ENCODE measurements around the gene FOXS1. TPM values are rescaled to one million over a fixed set of nuclear protein-coding genes. Genes with fewer than 3 reads are reported as not detected.

Gene FOXS1
- total and polyA plus RNA-seq, 9 donors: 4.5 to 11.7 (median 7.0) TPM

DNA sequence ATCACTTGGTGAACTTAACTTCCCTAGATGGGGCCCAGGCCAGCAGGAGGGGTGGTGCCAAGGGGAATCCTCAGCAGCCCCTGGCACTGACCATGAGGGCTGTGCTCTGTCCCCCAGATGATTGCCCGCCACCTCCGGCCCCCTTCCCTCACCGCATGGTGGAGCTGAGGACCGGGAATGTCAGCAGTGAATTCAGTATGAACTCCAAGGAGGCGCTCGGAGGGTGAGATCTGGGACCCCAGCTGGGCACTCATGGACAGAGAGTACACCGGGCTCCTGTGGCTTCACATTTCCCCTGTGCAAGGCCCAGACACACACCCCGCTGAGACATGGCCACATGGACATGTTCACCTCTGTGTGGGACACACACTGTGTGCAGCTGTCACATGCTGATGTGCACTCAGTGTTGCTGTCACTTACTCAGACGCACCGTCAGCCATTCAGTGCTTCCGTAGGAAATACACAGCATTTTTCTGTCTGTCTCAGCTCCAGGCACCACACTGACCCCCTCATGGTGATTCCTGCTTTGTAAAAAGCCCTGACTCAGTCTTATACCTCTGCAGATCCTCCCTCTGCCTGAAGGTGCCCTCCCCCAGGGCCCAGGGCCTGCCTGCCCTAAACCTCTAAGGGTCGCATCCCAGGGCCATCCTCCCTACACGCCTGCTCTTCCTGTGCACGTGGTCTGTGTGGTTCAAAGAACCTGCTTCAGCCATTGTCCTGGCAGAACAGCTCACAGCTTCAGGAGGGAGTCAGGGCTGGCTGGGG lies 21.9 kb downstream of the FOXS1 start:
- peak; percentile 13 for DNase-seq
- Histone ChIP-seq H3K4me1 (ENCODE audit: control insufficient read depth, insufficient read depth, low read length) (peaks cover 37% of the 10 kb centered on the region), H3K4me3 (ENCODE audit: low read length) (no peak overlapping the region), H3K9me3 (replicated peaks; ENCODE audit: control insufficient read depth, low read depth, low read length) (no peaks in the 10 kb centered on the region), H3K27me3 (ENCODE audit: control insufficient read depth, insufficient read depth, low read length) (no peaks in the 10 kb centered on the region), H3K36me3 (ENCODE audit: control insufficient read depth, insufficient read depth, low read length) (peaks cover 23% of the 10 kb centered on the region), H3K27ac (ENCODE audit: low read length) (no peak overlapping the region)
- WGBS (ENCODE audit: insufficient coverage): 53% methylated on average over 13 of the region's 14 CpGs

DNA sequence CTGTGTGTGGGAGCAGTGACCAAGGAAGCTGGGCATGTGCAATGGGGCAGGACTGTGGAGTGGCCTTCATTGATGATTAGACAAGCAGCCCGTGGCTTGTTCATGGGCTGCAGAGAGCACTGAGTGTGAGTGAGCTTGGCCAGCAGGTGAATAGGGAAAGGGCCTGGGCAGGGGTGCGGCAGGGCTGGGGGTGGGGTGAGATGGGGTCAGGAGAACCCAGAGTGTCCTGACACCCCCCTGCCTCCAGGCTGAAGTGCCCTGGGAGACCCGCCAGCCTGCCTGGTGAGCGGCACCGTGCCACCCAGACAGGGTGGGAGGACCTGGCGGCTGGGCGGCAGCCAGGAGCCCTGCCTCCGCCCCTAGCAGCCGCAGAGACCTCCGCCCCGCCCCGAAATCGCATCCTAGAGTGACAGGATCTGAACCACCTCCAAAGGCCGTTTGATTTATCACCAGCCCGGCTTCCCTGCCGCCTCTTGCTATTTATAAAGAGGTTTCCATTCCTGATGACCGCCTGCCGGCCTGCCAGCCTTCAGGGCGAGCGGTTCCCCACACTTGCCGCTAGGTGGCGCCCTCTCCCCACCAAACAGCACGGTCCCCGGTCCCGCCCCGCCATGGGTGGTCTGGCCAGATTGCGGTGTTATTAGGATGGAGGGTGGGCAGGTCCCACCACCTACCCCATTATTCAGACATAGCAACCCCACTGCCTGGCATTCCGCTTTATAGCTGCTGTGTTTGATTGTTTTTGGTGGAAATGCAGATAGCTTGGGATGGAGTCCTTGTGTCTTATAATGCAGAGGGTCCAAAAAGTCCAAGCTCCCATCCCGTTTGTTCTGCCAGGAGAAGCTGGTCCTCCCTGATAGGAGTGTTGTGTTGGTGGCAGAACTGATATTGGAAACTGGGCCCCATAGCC lies 22.7 kb downstream of the FOXS1 start:
- H3K27me3 ChIP-seq (ENCODE audit: control insufficient read depth, insufficient read depth, low read length): no peaks in the 10 kb centered on the region
- DNase-seq: peak; percentile 82
- no peaks in the 10 kb centered on the region for H3K9me3 ChIP-seq (replicated peaks; ENCODE audit: control insufficient read depth, low read depth, low read length)
- 11% methylated on average over 17 of the region's 29 CpGs for WGBS (ENCODE audit: insufficient coverage)
- peaks cover 43% of the 10 kb centered on the region for H3K4me1 ChIP-seq (ENCODE audit: control insufficient read depth, insufficient read depth, low read length)
- no peak overlapping the region for H3K27ac ChIP-seq (ENCODE audit: low read length)
- peaks cover 19% of the 10 kb centered on the region for H3K36me3 ChIP-seq (ENCODE audit: control insufficient read depth, insufficient read depth, low read length)
- H3K4me3 ChIP-seq (ENCODE audit: low read length): no peak overlapping the region

DNA sequence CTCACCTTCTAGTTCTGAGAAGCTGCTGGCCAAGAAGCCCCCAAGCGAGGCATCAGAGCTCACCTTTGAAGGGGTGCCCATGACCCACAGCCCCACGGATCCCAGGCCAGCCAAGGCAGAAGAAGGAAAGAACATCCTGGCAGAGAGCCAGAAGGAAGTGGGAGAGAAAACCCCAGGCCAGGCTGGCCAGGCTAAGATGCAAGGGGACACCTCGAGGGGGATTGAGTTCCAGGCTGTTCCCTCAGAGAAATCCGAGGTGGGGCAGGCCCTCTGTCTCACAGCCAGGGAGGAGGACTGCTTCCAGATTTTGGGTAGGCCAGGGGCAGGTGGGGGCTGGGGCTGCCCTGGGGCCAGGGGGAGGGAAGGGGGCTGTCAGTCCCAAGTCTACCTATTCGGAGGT lies 24.0 kb downstream of the FOXS1 start:
- no peak overlapping the region for H3K4me3 ChIP-seq (ENCODE audit: low read length)
- peak; percentile 27 for DNase-seq
- H3K4me1 ChIP-seq (ENCODE audit: control insufficient read depth, insufficient read depth, low read length): peaks cover 52% of the 10 kb centered on the region
- peaks cover 16% of the 10 kb centered on the region for H3K36me3 ChIP-seq (ENCODE audit: control insufficient read depth, insufficient read depth, low read length)
- no peaks in the 10 kb centered on the region for H3K9me3 ChIP-seq (replicated peaks; ENCODE audit: control insufficient read depth, low read depth, low read length)
- H3K27me3 ChIP-seq (ENCODE audit: control insufficient read depth, insufficient read depth, low read length): no peaks in the 10 kb centered on the region
- WGBS (ENCODE audit: insufficient coverage): 54% methylated on average over 3 of the region's 5 CpGs
- peak overlapping the region; percentile 20 for H3K27ac ChIP-seq (ENCODE audit: low read length)

DNA sequence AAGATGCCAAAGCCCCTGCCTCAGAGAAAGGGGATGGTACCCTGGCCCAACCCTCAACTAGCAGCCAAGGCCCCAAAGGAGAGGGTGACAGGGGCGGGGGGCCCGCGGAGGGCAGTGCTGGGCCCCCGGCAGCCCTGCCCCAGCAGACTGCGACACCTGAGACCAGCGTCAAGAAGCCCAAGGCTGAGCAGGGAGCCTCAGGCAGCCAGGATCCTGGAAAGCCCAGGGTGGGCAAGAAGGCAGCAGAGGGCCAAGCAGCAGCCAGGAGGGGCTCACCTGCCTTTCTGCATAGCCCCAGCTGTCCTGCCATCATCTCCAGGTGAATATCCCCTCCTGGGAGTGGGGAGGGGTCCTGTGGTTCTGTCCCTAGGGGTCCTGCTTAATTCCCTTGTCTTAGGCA lies 25.2 kb downstream of the FOXS1 start:
- DNase-seq: no peak
- Histone ChIP-seq H3K27me3 (ENCODE audit: control insufficient read depth, insufficient read depth, low read length) (no peaks in the 10 kb centered on the region), H3K9me3 (replicated peaks; ENCODE audit: control insufficient read depth, low read depth, low read length) (no peaks in the 10 kb centered on the region), H3K27ac (ENCODE audit: low read length) (peak overlapping the region; percentile 83), H3K4me1 (ENCODE audit: control insufficient read depth, insufficient read depth, low read length) (peaks cover 64% of the 10 kb centered on the region), H3K4me3 (ENCODE audit: low read length) (peak overlapping the region; percentile 52), H3K36me3 (ENCODE audit: control insufficient read depth, insufficient read depth, low read length) (peaks cover 12% of the 10 kb centered on the region)
- WGBS (ENCODE audit: insufficient coverage): 69% methylated on average over 5 of the region's 6 CpGs

DNA sequence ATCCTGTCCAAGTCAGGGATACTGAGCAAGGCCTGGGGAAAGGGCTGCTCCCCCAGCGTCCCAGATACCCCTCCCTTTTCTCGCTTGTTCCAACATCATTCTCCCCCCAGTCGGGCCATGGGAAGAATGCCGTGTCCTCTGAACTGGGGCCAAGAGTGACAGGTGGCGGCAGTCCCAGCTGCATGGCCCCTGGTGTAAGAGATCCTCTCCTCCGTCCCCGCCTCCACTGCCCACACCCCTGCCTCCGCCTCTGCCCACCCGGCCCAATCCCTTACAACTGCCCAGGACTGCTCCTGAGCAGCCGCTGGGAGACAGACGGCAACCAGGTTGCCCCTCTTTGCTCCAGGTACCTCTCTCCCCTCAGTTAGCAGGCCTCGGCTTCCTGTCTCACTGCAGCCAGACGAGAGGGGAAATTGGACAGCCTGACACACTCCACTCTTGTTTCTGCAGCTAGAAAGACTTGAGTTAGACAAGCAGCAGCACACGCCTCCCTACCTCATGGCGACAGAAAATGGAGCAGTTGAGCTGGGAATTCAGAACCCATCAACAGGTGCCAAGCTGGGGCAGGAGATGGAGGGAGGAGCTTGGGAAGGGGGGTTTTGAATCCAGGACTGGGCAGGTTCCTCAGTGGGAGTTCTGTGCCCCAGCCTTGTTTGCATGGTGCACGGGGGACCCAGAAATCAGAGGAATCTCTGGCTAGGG lies 26.2 kb downstream of the FOXS1 start, which contains the start of gene MYLK2:
MYLK2 (plus strand) TSS at position 274 of the 702 bp plus-strand sequence; CDS start at position 499, 225 bp downstream.
- Histone ChIP-seq H3K4me3 (ENCODE audit: low read length) (peak within 1 kb of the TSS; percentile 52), H3K36me3 (ENCODE audit: control insufficient read depth, insufficient read depth, low read length) (peaks cover 4% of the 10 kb centered on the region), H3K4me1 (ENCODE audit: control insufficient read depth, insufficient read depth, low read length) (peaks cover 72% of the 10 kb centered on the region), H3K27me3 (ENCODE audit: control insufficient read depth, insufficient read depth, low read length) (no peaks in the 10 kb centered on the region), H3K27ac (ENCODE audit: low read length) (peak within 1 kb of the TSS; percentile 83), H3K9me3 (replicated peaks; ENCODE audit: control insufficient read depth, low read depth, low read length) (no peaks in the 10 kb centered on the region)
- DNase-seq: peak; percentile 90
- 33% methylated on average over 11 of the region's 16 CpGs for WGBS (ENCODE audit: insufficient coverage)

DNA sequence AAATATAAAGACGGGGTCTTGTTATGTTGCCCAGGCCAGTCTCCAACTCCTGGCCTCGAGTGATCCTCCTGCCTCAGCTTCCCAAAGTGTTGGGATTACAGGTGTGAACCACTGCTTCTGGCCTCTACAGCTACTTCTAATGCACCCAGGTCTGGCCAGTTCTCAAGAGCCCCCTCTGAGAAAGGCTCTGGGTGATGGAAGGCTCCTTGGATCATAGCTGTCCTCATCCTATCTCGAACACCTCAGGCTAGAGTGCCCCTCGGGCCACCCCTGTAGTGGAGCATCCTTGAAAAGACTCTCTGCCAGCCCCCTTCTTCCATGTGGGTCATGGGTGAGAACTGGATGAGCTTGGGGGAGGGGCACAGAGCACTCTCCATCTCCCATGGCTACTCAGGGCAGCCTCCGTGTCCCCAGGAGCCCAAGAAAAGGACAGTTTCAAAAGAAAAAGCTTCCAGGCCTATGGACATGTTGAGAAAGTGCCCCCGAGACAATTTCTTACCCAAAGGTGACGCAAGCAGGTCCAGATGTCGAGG lies 27.0 kb downstream of the FOXS1 start:
- H3K27ac ChIP-seq (ENCODE audit: low read length): peak overlapping the region; percentile 63
- H3K27me3 ChIP-seq (ENCODE audit: control insufficient read depth, insufficient read depth, low read length): no peaks in the 10 kb centered on the region
- DNase-seq: no peak
- H3K9me3 ChIP-seq (replicated peaks; ENCODE audit: control insufficient read depth, low read depth, low read length): no peaks in the 10 kb centered on the region
- H3K36me3 ChIP-seq (ENCODE audit: control insufficient read depth, insufficient read depth, low read length): peaks cover 3% of the 10 kb centered on the region
- 68% methylated on average over 3 of the region's 8 CpGs for WGBS (ENCODE audit: insufficient coverage)
- no peak overlapping the region for H3K4me3 ChIP-seq (ENCODE audit: low read length)
- H3K4me1 ChIP-seq (ENCODE audit: control insufficient read depth, insufficient read depth, low read length): peaks cover 79% of the 10 kb centered on the region

DNA sequence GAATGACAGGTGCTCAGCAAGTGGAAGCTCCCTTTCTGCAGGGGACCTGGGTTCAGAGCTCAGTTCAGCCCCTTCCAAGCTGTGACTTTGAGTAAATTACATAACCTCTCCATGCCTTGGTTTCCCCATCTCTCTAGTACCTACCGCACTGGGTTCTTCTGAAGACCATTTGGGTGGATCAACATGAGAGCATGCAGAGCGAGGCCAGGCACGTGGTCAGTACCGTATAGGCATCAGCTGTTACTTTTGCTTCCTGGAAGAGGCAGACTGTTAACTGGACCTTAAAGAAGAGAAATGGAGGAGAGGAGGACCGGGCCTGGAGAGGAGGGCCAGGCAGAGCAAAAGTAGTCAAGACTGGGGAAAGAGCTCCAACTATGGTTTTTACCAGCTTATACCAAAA lies 27.9 kb downstream of the FOXS1 start:
- 100% methylated on average over 4 of the region's 5 CpGs for WGBS (ENCODE audit: insufficient coverage)
- DNase-seq: no peak
- Histone ChIP-seq H3K27ac (ENCODE audit: low read length) (no peak overlapping the region), H3K36me3 (ENCODE audit: control insufficient read depth, insufficient read depth, low read length) (no peaks in the 10 kb centered on the region), H3K4me3 (ENCODE audit: low read length) (no peak overlapping the region), H3K27me3 (ENCODE audit: control insufficient read depth, insufficient read depth, low read length) (no peaks in the 10 kb centered on the region), H3K9me3 (replicated peaks; ENCODE audit: control insufficient read depth, low read depth, low read length) (no peaks in the 10 kb centered on the region), H3K4me1 (ENCODE audit: control insufficient read depth, insufficient read depth, low read length) (peaks cover 80% of the 10 kb centered on the region)

DNA sequence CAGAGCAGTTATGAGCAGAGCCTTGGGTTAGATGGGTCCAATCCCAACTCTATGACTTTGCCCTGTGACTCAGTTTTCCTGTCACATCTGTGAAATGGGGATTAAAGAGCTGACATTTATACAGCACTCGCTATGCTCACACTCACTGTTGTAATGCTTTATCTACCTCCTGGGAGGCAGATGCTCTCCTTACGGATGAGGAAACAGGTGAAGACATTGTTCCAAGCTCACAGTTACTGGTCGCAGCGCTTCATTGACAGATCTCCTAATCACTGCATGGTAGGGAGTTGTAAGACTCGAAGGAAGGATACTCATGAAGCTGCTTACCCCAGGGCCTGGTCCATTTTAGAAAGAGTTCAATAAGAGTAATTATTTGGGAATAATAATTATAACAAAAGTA lies 29.2 kb downstream of the FOXS1 start:
- no CpG with 5 or more reads among the region's 5 CpGs for WGBS (ENCODE audit: insufficient coverage)

DNA sequence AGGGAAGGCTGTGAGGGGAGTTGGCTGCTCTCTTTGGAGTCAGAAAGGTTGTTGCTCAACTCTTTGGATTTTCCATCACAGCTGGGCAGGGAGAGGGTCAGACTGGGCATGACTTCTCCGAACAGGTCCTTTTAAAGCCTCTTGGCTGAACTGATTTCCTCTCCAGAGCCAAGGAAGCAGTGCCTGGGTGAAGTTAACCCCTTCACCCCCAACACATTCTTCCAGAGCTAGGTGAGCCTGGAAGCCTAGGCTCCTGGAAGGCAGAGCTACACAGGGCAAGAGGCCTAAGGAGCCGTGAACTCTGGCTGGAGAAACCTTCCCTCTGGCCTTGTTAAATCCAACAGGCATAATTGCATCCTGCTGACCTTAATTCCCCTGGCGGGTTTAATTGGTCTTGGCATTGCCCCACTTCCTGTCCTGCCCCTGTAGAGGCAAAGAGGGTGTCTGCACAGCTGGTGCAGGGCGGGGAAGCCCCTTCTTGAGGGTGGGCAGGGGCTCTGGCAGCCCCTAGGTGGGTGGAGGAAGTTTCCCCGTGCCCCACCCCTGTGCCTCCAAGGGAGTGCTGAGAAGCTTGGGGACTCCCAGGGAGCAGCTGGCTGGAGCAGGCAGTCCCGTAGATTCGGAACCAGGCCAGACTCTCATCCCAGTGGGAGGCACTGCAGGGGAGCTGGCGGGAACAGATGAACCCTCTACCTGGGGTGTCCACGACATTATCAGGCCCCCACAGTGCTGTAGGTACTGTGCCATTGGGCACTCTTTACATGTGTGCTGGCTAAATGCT lies 29.8 kb downstream of the FOXS1 start:
- Histone ChIP-seq H3K9me3 (replicated peaks; ENCODE audit: control insufficient read depth, low read depth, low read length) (no peaks in the 10 kb centered on the region), H3K27ac (ENCODE audit: low read length) (peak overlapping the region; percentile 83), H3K4me3 (ENCODE audit: low read length) (no peak overlapping the region), H3K27me3 (ENCODE audit: control insufficient read depth, insufficient read depth, low read length) (no peaks in the 10 kb centered on the region), H3K36me3 (ENCODE audit: control insufficient read depth, insufficient read depth, low read length) (no peaks in the 10 kb centered on the region), H3K4me1 (ENCODE audit: control insufficient read depth, insufficient read depth, low read length) (peaks cover 90% of the 10 kb centered on the region)
- peak; percentile 73 for DNase-seq
- WGBS (ENCODE audit: insufficient coverage): 24% methylated on average over 4 of the region's 9 CpGs

More for the DNA sequence above, 29.2 kb downstream of the FOXS1 start:
- Histone ChIP-seq H3K27me3 (ENCODE audit: control insufficient read depth, insufficient read depth, low read length) (no peaks in the 10 kb centered on the region), H3K4me3 (ENCODE audit: low read length) (no peak overlapping the region), H3K9me3 (replicated peaks; ENCODE audit: control insufficient read depth, low read depth, low read length) (no peaks in the 10 kb centered on the region), H3K27ac (ENCODE audit: low read length) (peak overlapping the region; percentile 83), H3K36me3 (ENCODE audit: control insufficient read depth, insufficient read depth, low read length) (no peaks in the 10 kb centered on the region), H3K4me1 (ENCODE audit: control insufficient read depth, insufficient read depth, low read length) (peaks cover 84% of the 10 kb centered on the region)
- no peak for DNase-seq

Measured in muscle of leg (tissue), 11 donors.